Fibroblast of lung (primary cell): ENCODE data around the gene SFMBT2. TPM values are rescaled to one million over a fixed set of nuclear protein-coding genes. Genes with fewer than 3 reads are reported as not detected.

Experiments
- DNase-seq, 2 donors: peaks; one replicate each; pipeline versions ENCODE4 v3.0.0 to v3.0.0-alpha.2; 2010; ENCODE audit warnings: low read depth in 2 of 2
- H2AFZ ChIP-seq: 2 replicates; pipeline ENCODE4 v1.5.1; 2012; ENCODE audit warnings: low read length, control low read depth, inconsistent platforms
- H3K27ac ChIP-seq: 2 replicates; pipeline ENCODE4 v1.5.1; 2011; ENCODE audit warnings: low read length, control low read depth; ENCODE audit not compliant: insufficient read depth
- H3K27me3 ChIP-seq: 2 replicates; pipeline ENCODE4 v1.5.1; 2011; ENCODE audit warnings: mild to moderate bottlenecking, low read length; ENCODE audit not compliant: control insufficient read depth, insufficient read depth
- H3K36me3 ChIP-seq: 2 replicates; pipeline ENCODE4 v1.5.1; 2011; ENCODE audit warnings: low read length; ENCODE audit not compliant: control insufficient read depth, insufficient read depth
- H3K4me1 ChIP-seq: 2 replicates; pipeline ENCODE4 v1.5.1; 2011; ENCODE audit warnings: low read length; ENCODE audit not compliant: control insufficient read depth, insufficient read depth; ENCODE audit errors: extremely low read depth
- H3K4me2 ChIP-seq: 2 replicates; pipeline ENCODE4 v1.5.1; 2011; ENCODE audit warnings: low read length, control low read depth; ENCODE audit not compliant: insufficient read depth; ENCODE audit errors: extremely low read depth
- H3K4me3 ChIP-seq, 4 experiments: fragments of 200-600 bp in 1 of 4; sonication (generic) in 1 of 4; replicated peaks in 1 of 4; 2 replicates each; pipeline ENCODE4 v1.5.1; 2011 to 2016; ENCODE audit warnings: low read length in 4 of 4, low read depth in 3 of 4, mild to moderate bottlenecking in 3 of 4, control low read depth in 2 of 4, inconsistent platforms in 1 of 4, mixed read lengths in 1 of 4; ENCODE audit not compliant: insufficient read depth in 1 of 4; ENCODE audit errors: control extremely low read depth in 1 of 4
- H3K79me2 ChIP-seq: 2 replicates; pipeline ENCODE4 v1.5.1; 2012; ENCODE audit warnings: mild to moderate bottlenecking, low read length, inconsistent platforms; ENCODE audit not compliant: control insufficient read depth, insufficient read depth
- H3K9ac ChIP-seq: 2 replicates; pipeline ENCODE4 v1.5.1; 2011; ENCODE audit warnings: mild to moderate bottlenecking, low read length, control low read depth; ENCODE audit not compliant: insufficient read depth
- H3K9me3 ChIP-seq: 2 replicates; pipeline ENCODE4 v1.5.1; 2012; ENCODE audit warnings: low read depth, low read length; ENCODE audit not compliant: control insufficient read depth, insufficient read depth
- H4K20me1 ChIP-seq: 2 replicates; pipeline ENCODE4 v1.5.1; 2011; ENCODE audit warnings: low read length; ENCODE audit not compliant: control insufficient read depth, insufficient read depth; ENCODE audit errors: extremely low read depth
- EZH2 ChIP-seq: IDR thresholded peaks from 2 replicates; pipeline ENCODE4 v1.5.1; 2012; ENCODE audit warnings: low read length, control low read depth, mild to moderate bottlenecking; ENCODE audit errors: missing control alignments
- polyA plus RNA-seq, 2 donors: library from polyadenylated mRNA; depleted of rRNA in 1 of 2; stranded (reverse) in 1 of 2; unstranded in 1 of 2; fragments of >200 nt; gene quantifications; 2 replicates each; pipeline ENCODE4 v1.2.1, GENCODE V29; 2011 to 2012; ENCODE audit warnings: missing spikeins in 1 of 2
- total RNA-seq: library from RNA; depleted of rRNA; stranded (reverse); fragments of >200 nt; gene quantifications from 2 replicates; pipeline ENCODE4 v1.2.1, GENCODE V29; 2014
- TF ChIP-seq, protein P1 (sequence below), 2 donors: IDR thresholded peaks in 1 of 2; conservative IDR thresholded peaks in 1 of 2; 1 replicate in 1 of 2; 2 replicates in 1 of 2; pipeline ENCODE4 v1.5.1; 2011 to 2012; ENCODE audit warnings: low read length in 2 of 2, control low read depth in 1 of 2, inconsistent platforms in 1 of 2, low read depth in 1 of 2, mild to moderate bottlenecking in 1 of 2

The SFMBT2 gene
- total and polyA plus RNA-seq, 2 donors (not counting 1 experiment from before 2014, with no cell fraction given): 0.52 to 2.5 TPM

GRCh38 chr10:7410301-7410861, 453 bp downstream of the SFMBT2 start:
- Histone ChIP-seq H3K36me3 (no peaks in the 10 kb centered on the region), H3K27ac (no peak overlapping the region), H3K27me3 (peaks cover 33% of the 10 kb centered on the region), H3K4me2 (peak overlapping the region; percentile 80), H3K79me2 (no peaks in the 10 kb centered on the region), H3K9ac (peak overlapping the region; percentile 23), H3K9me3 (no peaks in the 10 kb centered on the region), H3K4me3 (peak overlapping the region; percentile 31 to 96 (median 62)), H2AFZ (peak overlapping the region; percentile 23), H4K20me1 (no peaks in the 10 kb centered on the region), H3K4me1 (no peaks in the 10 kb centered on the region)
- DNase-seq: peak; percentile 22 to 24
- TF ChIP-seq, protein P1, sequence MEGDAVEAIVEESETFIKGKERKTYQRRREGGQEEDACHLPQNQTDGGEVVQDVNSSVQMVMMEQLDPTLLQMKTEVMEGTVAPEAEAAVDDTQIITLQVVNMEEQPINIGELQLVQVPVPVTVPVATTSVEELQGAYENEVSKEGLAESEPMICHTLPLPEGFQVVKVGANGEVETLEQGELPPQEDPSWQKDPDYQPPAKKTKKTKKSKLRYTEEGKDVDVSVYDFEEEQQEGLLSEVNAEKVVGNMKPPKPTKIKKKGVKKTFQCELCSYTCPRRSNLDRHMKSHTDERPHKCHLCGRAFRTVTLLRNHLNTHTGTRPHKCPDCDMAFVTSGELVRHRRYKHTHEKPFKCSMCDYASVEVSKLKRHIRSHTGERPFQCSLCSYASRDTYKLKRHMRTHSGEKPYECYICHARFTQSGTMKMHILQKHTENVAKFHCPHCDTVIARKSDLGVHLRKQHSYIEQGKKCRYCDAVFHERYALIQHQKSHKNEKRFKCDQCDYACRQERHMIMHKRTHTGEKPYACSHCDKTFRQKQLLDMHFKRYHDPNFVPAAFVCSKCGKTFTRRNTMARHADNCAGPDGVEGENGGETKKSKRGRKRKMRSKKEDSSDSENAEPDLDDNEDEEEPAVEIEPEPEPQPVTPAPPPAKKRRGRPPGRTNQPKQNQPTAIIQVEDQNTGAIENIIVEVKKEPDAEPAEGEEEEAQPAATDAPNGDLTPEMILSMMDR (conservative IDR thresholded peaks at IDR 0.05 in 1 of 2, IDR thresholded peaks at IDR 0.05 in 1 of 2; ENCODE audit: low read depth in 1 of 2, low read length in 2 of 2): no peak
- TF ChIP-seq EZH2: no peak

DNA sequence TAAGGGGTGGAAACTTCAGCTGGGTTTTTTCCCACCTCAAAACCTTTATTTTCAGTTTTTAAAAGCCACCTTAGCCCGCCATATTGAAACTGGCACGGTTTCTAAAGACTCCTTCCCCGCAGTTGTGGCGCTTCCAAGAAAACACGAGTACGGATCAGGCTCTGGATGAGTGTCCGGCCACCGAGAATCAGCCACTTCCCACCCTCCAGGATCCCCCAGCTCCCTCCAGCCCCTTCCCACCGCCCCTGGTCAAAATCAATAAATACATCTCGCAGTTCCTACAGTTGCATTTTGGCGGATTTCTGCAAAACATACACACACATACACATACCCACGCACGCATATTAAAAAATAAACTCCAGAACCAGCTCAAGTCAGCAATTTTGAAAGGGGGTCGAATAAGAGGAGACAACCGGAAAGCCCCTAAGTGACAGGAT, 1.1 kb downstream of the SFMBT2 start:
- peak; percentile 4 to 47 for DNase-seq
- H3K27me3 ChIP-seq: peaks cover 33% of the 10 kb centered on the region
- peak overlapping the region; percentile 71 for H3K4me2 ChIP-seq
- H2AFZ ChIP-seq: no peak overlapping the region
- H3K9me3 ChIP-seq: no peaks in the 10 kb centered on the region
- H3K9ac ChIP-seq: no peak overlapping the region
- TF ChIP-seq, protein P1 (conservative IDR thresholded peaks at IDR 0.05 in 1 of 2, IDR thresholded peaks at IDR 0.05 in 1 of 2; ENCODE audit: low read depth in 1 of 2, low read length in 2 of 2): no peak
- TF ChIP-seq EZH2: no peak
- no peaks in the 10 kb centered on the region for H3K4me1 ChIP-seq
- H4K20me1 ChIP-seq: no peaks in the 10 kb centered on the region
- H3K4me3 ChIP-seq: peak overlapping the region; percentile 31 to 96 (median 62)
- no peaks in the 10 kb centered on the region for H3K36me3 ChIP-seq
- no peaks in the 10 kb centered on the region for H3K79me2 ChIP-seq
- H3K27ac ChIP-seq: no peak overlapping the region

DNA sequence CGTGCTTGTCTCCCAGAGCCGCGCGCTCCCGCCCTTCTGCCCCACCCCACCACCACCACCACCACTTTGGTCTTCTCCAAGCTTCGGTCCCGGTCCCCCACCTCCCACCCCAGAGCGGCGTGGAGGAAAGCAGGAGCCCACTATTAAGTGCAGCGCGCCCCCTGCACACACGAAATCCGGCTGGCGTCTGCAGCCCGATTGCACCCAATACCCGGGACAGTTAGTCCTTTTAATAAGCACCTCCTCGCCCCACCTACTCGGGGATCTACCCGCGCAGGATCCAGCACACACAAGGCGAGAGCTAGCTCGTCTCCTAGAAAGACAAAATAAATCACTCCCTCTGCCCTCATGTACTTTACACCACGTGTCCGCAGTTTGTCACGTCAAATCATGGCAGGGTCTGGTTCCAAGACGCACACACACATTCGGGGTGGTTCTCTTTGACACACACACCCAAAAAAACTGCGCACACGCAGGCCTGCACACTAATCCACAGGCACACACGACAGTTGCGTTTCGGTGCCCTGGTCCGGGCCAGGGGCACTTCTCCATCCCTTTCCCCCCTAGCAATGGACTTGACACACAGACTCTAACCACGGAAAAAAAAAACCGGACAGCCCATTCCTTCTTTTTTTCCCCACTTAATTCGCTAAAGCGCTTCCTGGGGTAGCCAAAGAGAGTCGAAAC, 1.6 kb downstream of the SFMBT2 start:
- H3K27ac ChIP-seq: no peak overlapping the region
- H3K9me3 ChIP-seq: no peaks in the 10 kb centered on the region
- H4K20me1 ChIP-seq: no peaks in the 10 kb centered on the region
- H3K4me3 ChIP-seq: peak overlapping the region; percentile 31 to 96 (median 62)
- peak; percentile 18 to 66 for DNase-seq
- no peak overlapping the region for H3K9ac ChIP-seq
- H3K36me3 ChIP-seq: no peaks in the 10 kb centered on the region
- H3K79me2 ChIP-seq: no peaks in the 10 kb centered on the region
- TF ChIP-seq, protein P1 (conservative IDR thresholded peaks at IDR 0.05 in 1 of 2, IDR thresholded peaks at IDR 0.05 in 1 of 2; ENCODE audit: low read depth in 1 of 2, low read length in 2 of 2): peak in 1 of 2 donors; percentile 25
- no peak for TF ChIP-seq EZH2
- peaks cover 33% of the 10 kb centered on the region for H3K27me3 ChIP-seq
- no peak overlapping the region for H2AFZ ChIP-seq
- H3K4me1 ChIP-seq: no peaks in the 10 kb centered on the region
- H3K4me2 ChIP-seq: peak overlapping the region; percentile 71
